DMS 273 (cell line): Measurements from ENCODE around the gene PHF21A.

Source experiments
- DNase-seq: peaks from one replicate; lab custom pipeline; 2025; ENCODE audit not compliant: unreplicated experiment; lab: John Stamatoyannopoulos, UW

Gene PHF21A

GRCh38 chr11:46079662-46080061, 41.6 kb downstream of the PHF21A start:
- DNase-seq: no peak

- DNase-seq: no peak
These were observed 45.3 kb downstream of the PHF21A start for GRCh38 chr11:46075928-46076327.

GRCh38 chr11:46075168-46075567, 46.1 kb downstream of the PHF21A start:
- DNase-seq: peak; percentile 2

GRCh38 chr11:46073632-46074031, 47.6 kb downstream of the PHF21A start:
- no peak for DNase-seq

GRCh38 chr11:46072172-46072964, 48.9 kb downstream of the PHF21A start:
- DNase-seq: no peak

- DNase-seq: no peak
These were observed 50.2 kb downstream of the PHF21A start for GRCh38 chr11:46071091-46071490.

GRCh38 chr11:46069595-46069994, 51.7 kb downstream of the PHF21A start:
- no peak for DNase-seq

GRCh38 chr11:46066335-46066734, 54.9 kb downstream of the PHF21A start:
- DNase-seq: no peak

- DNase-seq: no peak
These were observed 55.6 kb downstream of the PHF21A start for GRCh38 chr11:46065681-46066080.

- no peak for DNase-seq
These were observed 57.0 kb downstream of the PHF21A start for GRCh38 chr11:46064221-46064620.

- no peak for DNase-seq
These were observed 58.1 kb downstream of the PHF21A start for GRCh38 chr11:46063138-46063537.

- no peak for DNase-seq
These were observed 61.2 kb downstream of the PHF21A start for GRCh38 chr11:46060013-46060412.

GRCh38 chr11:46057489-46057888, 63.8 kb downstream of the PHF21A start:
- DNase-seq: no peak

GRCh38 chr11:46055371-46055770, 65.9 kb downstream of the PHF21A start:
- DNase-seq: no peak

- no peak for DNase-seq
These were observed 70.2 kb downstream of the PHF21A start for GRCh38 chr11:46051102-46051501.

- DNase-seq: no peak
These were observed 70.6 kb downstream of the PHF21A start for GRCh38 chr11:46050662-46051061.

GRCh38 chr11:46050003-46050461, 71.2 kb downstream of the PHF21A start:
- peak; percentile 50 for DNase-seq

- peak; percentile 53 for DNase-seq
These were observed 71.8 kb downstream of the PHF21A start for GRCh38 chr11:46049325-46049897.

- DNase-seq: no peak
These were observed 73.1 kb downstream of the PHF21A start for GRCh38 chr11:46048198-46048597.

- DNase-seq: no peak
These were observed 73.7 kb downstream of the PHF21A start for GRCh38 chr11:46047520-46047919.

- DNase-seq: no peak
These were observed 75.4 kb downstream of the PHF21A start for GRCh38 chr11:46045811-46046210.

GRCh38 chr11:46044601-46045000, 76.7 kb downstream of the PHF21A start:
- DNase-seq: no peak

- no peak for DNase-seq
These were observed 81.3 kb downstream of the PHF21A start for GRCh38 chr11:46039990-46040389.
